Activated CD8-positive, alpha-beta memory T cell treated with anti-CD3 and anti-CD28 coated beads for 24 hours (primary cell): ENCODE results near the gene NR1D1.

ENCODE experiments used
- DNase-seq: peaks from one replicate; pipeline ENCODE4 v3.0.0-alpha.2; 2020

The NR1D1 gene

GRCh38 chr17:40074871-40075200 is 25.6 kb downstream of the NR1D1 start:
- DNase-seq, result no peak

GRCh38 chr17:40074175-40074512 is 26.2 kb downstream of the NR1D1 start:
- no peak for DNase-seq

GRCh38 chr17:40073454-40074174 is 26.8 kb downstream of the NR1D1 start:
- DNase-seq, result no peak

- DNase-seq, result no peak
Measured at GRCh38 chr17:40072735-40073346, 27.5 kb downstream of the NR1D1 start.

- DNase-seq, result no peak
Measured at GRCh38 chr17:40072040-40072734, 28.2 kb downstream of the NR1D1 start.

- DNase-seq, result no peak
Measured at GRCh38 chr17:40071313-40072039, 28.9 kb downstream of the NR1D1 start.

- DNase-seq, result no peak
Measured at GRCh38 chr17:40070709-40071312, 29.6 kb downstream of the NR1D1 start.

GRCh38 chr17:40069751-40070708 is 30.4 kb downstream of the NR1D1 start:
- peak; percentile 79 for DNase-seq

- DNase-seq, result peak; percentile 91
Measured at GRCh38 chr17:40068917-40069750, 31.3 kb downstream of the NR1D1 start.

- DNase-seq, result no peak
Measured at GRCh38 chr17:40068584-40068916, 31.8 kb downstream of the NR1D1 start.

- DNase-seq, result no peak
Measured at GRCh38 chr17:40068129-40068581, 32.2 kb downstream of the NR1D1 start.

GRCh38 chr17:40067710-40068109 is 32.7 kb downstream of the NR1D1 start:
- no peak for DNase-seq

- no peak for DNase-seq
Measured at GRCh38 chr17:40065769-40066510, 34.4 kb downstream of the NR1D1 start.

GRCh38 chr17:40064971-40065768 is 35.2 kb downstream of the NR1D1 start:
- no peak for DNase-seq

- DNase-seq, result no peak
Measured at GRCh38 chr17:40063901-40064531, 36.4 kb downstream of the NR1D1 start.

- peak; percentile 72 for DNase-seq
Measured at GRCh38 chr17:40063187-40063771, 37.1 kb downstream of the NR1D1 start.

GRCh38 chr17:40062329-40063186 is 37.8 kb downstream of the NR1D1 start, which contains the start of gene THRA:
TSS of gene THRA (plus strand) at chr17:40062965. CDS start at chr17:40074489, 11,524 bp downstream.
- peak; percentile 85 for DNase-seq
